DOHH2 (cell line): ENCODE results near the gene LRRN3.
A peak's percentile ranks its signal among the peaks of the same experiment; 100 is the strongest.

Experiments used
- H3F3A ChIP-seq: fragments of 200-600 bp; sonication (generic), shearing (Covaris generic); 2 replicates; pipeline ENCODE4 v1.6.0; 2016; ENCODE audit warnings: antibody characterized with exemption, mild to moderate bottlenecking; ENCODE audit not compliant: control insufficient read depth, insufficient read depth
- H3K27ac ChIP-seq: fragments of 200-600 bp; sonication (generic); 2 replicates; pipeline ENCODE4 v1.5.1; 2014; ENCODE audit warnings: low read depth, mild to moderate bottlenecking, low read length, moderate library complexity
- H3K27me3 ChIP-seq: fragments of 200-600 bp; sonication (generic); 2 replicates; pipeline ENCODE4 v1.6.1; 2014; ENCODE audit warnings: mild to moderate bottlenecking, low read length, mixed read lengths; ENCODE audit not compliant: control insufficient read depth
- H3K36me3 ChIP-seq: fragments of 200-600 bp; sonication (generic); 2 replicates; pipeline ENCODE4 v1.6.1; 2014; ENCODE audit warnings: mild to moderate bottlenecking, low read length, moderate library complexity, mixed read lengths; ENCODE audit not compliant: control insufficient read depth
- H3K4me1 ChIP-seq: fragments of 200-600 bp; sonication (generic); 2 replicates; pipeline ENCODE4 v1.6.1; 2014; ENCODE audit warnings: mild to moderate bottlenecking, low read length, mixed read lengths; ENCODE audit not compliant: control insufficient read depth
- H3K4me2 ChIP-seq: fragments of 200-600 bp; sonication (generic); 2 replicates; pipeline ENCODE4 v1.6.0; 2014; ENCODE audit warnings: mild to moderate bottlenecking, low read length, moderate library complexity
- H3K4me3 ChIP-seq: fragments of 200-600 bp; sonication (generic); 2 replicates; pipeline ENCODE4 v1.5.1; 2014; ENCODE audit warnings: mild to moderate bottlenecking, low read length, mixed read lengths
- H3K79me2 ChIP-seq: fragments of 200-600 bp; sonication (generic); 2 replicates; pipeline ENCODE4 v1.6.1; 2014; ENCODE audit warnings: mild to moderate bottlenecking, low read length, mixed read lengths; ENCODE audit not compliant: control insufficient read depth
- H3K9me2 ChIP-seq: fragments of 200-600 bp; sonication (generic); replicated peaks from 2 replicates; pipeline ENCODE4 v1.6.1; 2014; ENCODE audit warnings: mild to moderate bottlenecking, low read length, mixed read lengths; ENCODE audit not compliant: control insufficient read depth
- H3K9me3 ChIP-seq: fragments of 200-600 bp; sonication (generic); 2 replicates; pipeline ENCODE4 v1.6.1; 2014; ENCODE audit warnings: antibody characterized with exemption, low read length, mixed read lengths; ENCODE audit not compliant: control insufficient read depth, insufficient read depth
- H4K20me1 ChIP-seq: fragments of 200-600 bp; sonication (generic); 2 replicates; pipeline ENCODE4 v1.6.0; 2014; ENCODE audit warnings: low read depth, mild to moderate bottlenecking, antibody characterized with exemption, low read length, moderate library complexity; ENCODE audit not compliant: control insufficient read depth, insufficient read depth
- CTCF ChIP-seq: fragments of 200-600 bp; sonication (generic); IDR thresholded peaks from one replicate; pipeline ENCODE4 v1.5.1; 2014; ENCODE audit warnings: antibody characterized with exemption, mild to moderate bottlenecking, low read depth, low read length; ENCODE audit not compliant: poor library complexity, severe bottlenecking
- EZH2phosphoT487 ChIP-seq: fragments of 200-600 bp; sonication (generic); IDR thresholded peaks from 2 replicates; pipeline ENCODE4 v1.6.1; 2017; ENCODE audit warnings: borderline replicate concordance, mild to moderate bottlenecking, antibody characterized with exemption, low read length, moderate library complexity, mixed read lengths

LRRN3 gene

DNA sequence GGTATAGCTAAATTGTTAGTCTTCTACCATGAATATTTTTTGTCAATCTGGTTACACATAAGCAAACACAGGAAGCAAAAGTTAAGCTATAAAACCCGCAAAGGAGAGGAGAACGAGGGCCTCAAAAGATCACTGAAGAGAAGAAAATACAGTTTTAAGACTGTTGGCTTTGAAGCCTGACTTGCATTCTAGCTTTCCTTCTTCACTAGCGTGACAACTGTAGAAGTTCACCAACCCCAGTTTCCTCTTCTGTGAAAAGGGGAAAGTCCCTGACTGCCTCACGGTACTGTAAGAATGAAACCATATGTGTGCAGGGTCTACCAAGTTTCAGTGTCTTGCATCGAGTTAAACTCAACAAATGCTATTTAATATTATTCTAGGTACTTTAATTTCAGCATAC lies 7.5 kb upstream of the LRRN3 start:
- TF ChIP-seq CTCF (no peak), EZH2phosphoT487 (no peak)
- H3K27me3 ChIP-seq, result no peaks in the 10 kb centered on the region
- H3K4me3 ChIP-seq, result peak overlapping the region; percentile 28
- H3K4me2 ChIP-seq, result peak overlapping the region; percentile 62
- H3K79me2 ChIP-seq, result no peaks in the 10 kb centered on the region
- no peaks in the 10 kb centered on the region for H3K36me3 ChIP-seq
- peaks cover 13% of the 10 kb centered on the region for H3F3A ChIP-seq
- peak overlapping the region; percentile 82 for H3K27ac ChIP-seq
- H3K4me1 ChIP-seq, result peaks cover 63% of the 10 kb centered on the region
- H3K9me3 ChIP-seq, result peaks cover 3% of the 10 kb centered on the region; the same call in 1 of the 2 replicates
- no peaks in the 10 kb centered on the region for H4K20me1 ChIP-seq
- no peaks in the 10 kb centered on the region for H3K9me2 ChIP-seq

- Histone ChIP-seq H3K9me3 (peaks cover 3% of the 10 kb centered on the region; the same call in 1 of the 2 replicates), H3K9me2 (no peaks in the 10 kb centered on the region), H3K27ac (peak overlapping the region; percentile 82; the same call in 1 of the 2 replicates), H3K4me2 (peak overlapping the region; percentile 62), H3F3A (peaks cover 13% of the 10 kb centered on the region), H3K4me1 (peaks cover 63% of the 10 kb centered on the region), H3K36me3 (no peaks in the 10 kb centered on the region), H3K4me3 (no peak overlapping the region; the same call in 1 of the 2 replicates), H3K79me2 (no peaks in the 10 kb centered on the region), H4K20me1 (no peaks in the 10 kb centered on the region), H3K27me3 (no peaks in the 10 kb centered on the region)
- TF ChIP-seq EZH2phosphoT487 (no peak), CTCF (no peak)
These were observed 5.6 kb upstream of the LRRN3 start for GRCh38 chr7:111085356-111085755.

DNA sequence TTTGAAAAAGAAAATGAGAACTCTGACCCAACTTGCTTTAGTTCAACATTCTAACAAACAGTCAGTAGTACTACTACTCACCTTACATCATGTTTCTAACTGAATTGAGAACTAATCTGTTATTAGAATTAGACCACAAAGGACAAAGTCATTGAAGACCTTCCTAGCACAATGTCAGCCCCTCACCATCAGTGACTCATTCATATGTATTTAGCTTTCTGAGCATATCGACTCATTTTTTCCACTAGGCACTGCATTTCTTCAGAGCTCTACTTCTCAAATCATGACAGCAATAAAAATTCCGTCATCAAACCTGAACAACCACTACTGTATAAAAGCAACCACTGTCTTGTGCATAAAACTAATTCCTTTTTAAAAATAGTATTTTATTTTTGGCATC lies 4.4 kb upstream of the LRRN3 start:
- Histone ChIP-seq H4K20me1 (no peaks in the 10 kb centered on the region), H3K9me2 (no peaks in the 10 kb centered on the region), H3K27ac (no peak overlapping the region), H3K9me3 (peaks cover 3% of the 10 kb centered on the region; the same call in 1 of the 2 replicates), H3K27me3 (no peaks in the 10 kb centered on the region), H3K36me3 (no peaks in the 10 kb centered on the region), H3K79me2 (no peaks in the 10 kb centered on the region), H3K4me2 (no peak overlapping the region), H3F3A (peaks cover 13% of the 10 kb centered on the region), H3K4me3 (no peak overlapping the region), H3K4me1 (peaks cover 53% of the 10 kb centered on the region)
- TF ChIP-seq CTCF, result no peak
- no peak for TF ChIP-seq EZH2phosphoT487
